PFSK-1 (cell line): ENCODE results near the gene GLP1R.

ENCODE experiments used
- FOXP2 ChIP-seq: optimal IDR thresholded peaks from 2 replicates; pipeline ENCODE3; 2011; ENCODE audit warnings: borderline replicate concordance, control low read depth, inconsistent platforms; ENCODE audit not compliant: insufficient read depth; ENCODE audit errors: extremely low read length, extremely low read depth
- POLR2AphosphoS5 ChIP-seq: IDR thresholded peaks from 2 replicates; pipeline ENCODE4 v1.6.1; 2012; ENCODE audit warnings: low read depth, mild to moderate bottlenecking, control low read depth, low read length, moderate library complexity
- REST ChIP-seq, 2 experiments: IDR thresholded peaks; 2 replicates each; pipeline versions ENCODE4 v1.6.1 to v1.8.0; 2011 to 2012; ENCODE audit warnings: low read depth in 2 of 2, low read length in 2 of 2, control low read depth in 1 of 2, inconsistent platforms in 1 of 2, mild to moderate bottlenecking in 1 of 2, moderate library complexity in 1 of 2; ENCODE audit not compliant: insufficient read depth in 1 of 2
- SIN3A ChIP-seq: IDR thresholded peaks from 2 replicates; pipeline ENCODE4 v1.6.1; 2012; ENCODE audit warnings: mild to moderate bottlenecking, low read length, moderate library complexity, borderline replicate concordance; ENCODE audit not compliant: insufficient read depth
- TAF1 ChIP-seq: IDR thresholded peaks from 2 replicates; pipeline ENCODE4 v1.6.1; 2012; ENCODE audit warnings: low read length, control low read depth, borderline replicate concordance; ENCODE audit not compliant: insufficient read depth

DNA sequence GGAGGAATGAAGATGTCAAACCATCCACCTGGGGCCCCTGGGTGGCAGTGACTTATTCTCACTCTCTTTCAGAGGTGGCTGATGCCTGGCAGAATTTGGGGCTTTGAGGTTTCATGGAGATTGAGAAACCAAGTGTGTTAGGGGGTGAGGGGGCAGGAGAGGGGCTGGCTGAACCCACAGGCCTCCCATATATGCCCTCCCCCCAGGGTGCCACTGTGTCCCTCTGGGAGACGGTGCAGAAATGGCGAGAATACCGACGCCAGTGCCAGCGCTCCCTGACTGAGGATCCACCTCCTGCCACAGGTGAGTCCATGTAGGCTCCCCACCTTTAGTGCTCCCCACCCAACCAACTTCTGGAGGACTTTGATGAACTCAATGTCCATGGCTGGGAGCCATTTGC, 7.6 kb downstream of the GLP1R start:
- no peak for TF ChIP-seq TAF1
- TF ChIP-seq REST (IDR thresholded peaks at IDR 0.05; ENCODE audit: insufficient read depth in 1 of 2, low read depth in 2 of 2, low read length in 2 of 2), result no peak
- no peak for TF ChIP-seq SIN3A
- TF ChIP-seq POLR2AphosphoS5, result no peak
- TF ChIP-seq FOXP2, result no peak
